Stimulated activated CD4-positive, alpha-beta T cell treated with anti-CD3 and anti-CD28 coated beads, Interleukin-4, amount 100 ng/mL, for 24 hours (primary cell): ENCODE measurements around the gene GTPBP6.

ENCODE experiments used
- DNase-seq: peaks from one replicate; pipeline ENCODE4 v3.0.0-alpha.2; 2020

The GTPBP6 gene

GRCh38 chrX:318739-319578 is at the start of gene GTPBP6:
Gene GTPBP6 (minus strand): TSS chrX:318796. CDS start chrX:318787, 9 bp downstream.
- peak; percentile 99 for DNase-seq

- DNase-seq: no peak
Observed at GRCh38 chrX:367866-368265, 49.3 kb upstream of the GTPBP6 start.

GRCh38 chrX:367349-367748 is 48.8 kb upstream of the GTPBP6 start:
- DNase-seq: no peak

GRCh38 chrX:363621-364375 is 45.2 kb upstream of the GTPBP6 start:
- DNase-seq: no peak

GRCh38 chrX:362937-363620 is 44.5 kb upstream of the GTPBP6 start:
- no peak for DNase-seq

GRCh38 chrX:362351-362750 is 43.8 kb upstream of the GTPBP6 start:
- no peak for DNase-seq

GRCh38 chrX:361231-362145 is 42.9 kb upstream of the GTPBP6 start:
- no peak for DNase-seq

- DNase-seq: no peak
Observed at GRCh38 chrX:360496-361150, 42.0 kb upstream of the GTPBP6 start.

- DNase-seq: no peak
Observed at GRCh38 chrX:358651-359143, 40.1 kb upstream of the GTPBP6 start.

- peak; percentile 46 for DNase-seq
Observed at GRCh38 chrX:357693-358471, 39.3 kb upstream of the GTPBP6 start.

- DNase-seq: no peak
Observed at GRCh38 chrX:357035-357692, 38.6 kb upstream of the GTPBP6 start.

GRCh38 chrX:356385-357034 is 37.9 kb upstream of the GTPBP6 start:
- no peak for DNase-seq

GRCh38 chrX:355329-356050 is 36.9 kb upstream of the GTPBP6 start:
- DNase-seq: no peak

GRCh38 chrX:353566-354535 is 35.3 kb upstream of the GTPBP6 start:
- DNase-seq: no peak

- no peak for DNase-seq
Observed at GRCh38 chrX:352582-353314, 34.2 kb upstream of the GTPBP6 start.

GRCh38 chrX:352181-352580 is 33.6 kb upstream of the GTPBP6 start:
- no peak for DNase-seq

GRCh38 chrX:351736-352135 is 33.1 kb upstream of the GTPBP6 start:
- no peak for DNase-seq
